H1 (cell line): ENCODE measurements around the gene MRC2. TPM values are rescaled to one million over a fixed set of nuclear protein-coding genes. Genes with fewer than 3 reads are reported as not detected.

Source experiments
- polyA plus RNA-seq, 7 experiments: library from polyadenylated mRNA; depleted of rRNA in 3 of 7; stranded (reverse) in 5 of 7; unstranded in 2 of 7; fragments of >200 nt in 5 of 7; fragments of 200-250 nt in 2 of 7; gene quantifications; 1 replicate in 5 of 7; 2 replicates in 1 of 7; 4 replicates in 1 of 7; pipeline versions ENCODE4 v1.2.1 to v1.2.3, GENCODE V29; 2011 to 2013; ENCODE audit warnings: missing spikeins in 2 of 7, mixed read lengths in 2 of 7
- small RNA-seq: library from polyadenylated mRNA; stranded (forward); fragments of <200 nt; extraction: miRNeasy Mini kit (QIAGEN cat#:217004); gene quantifications from one replicate; pipeline ENCODE3, GENCODE V24; 2013; ENCODE audit not compliant: insufficient read depth
- total RNA-seq: library from RNA; stranded (reverse); fragmentation: NEBNext Ultra II Directional; extraction: Animal tissue kit (Norgen Biotek cat#: 25700); gene quantifications from 2 replicates; pipeline ENCODE4 v1.2.1, GENCODE V29; 2021

Gene MRC2
- total and polyA plus RNA-seq, 2 of the 8 experiments (the other 6 are each of a cell fraction or from before 2014, with no cell fraction given), result 7.0 to 24.2 TPM

Small RNA genes within 50 kb of the gene (small RNA-seq; reads per million reads assigned to genes)
- not detected for gene RF00019
- gene RNU6-446P, result not detected

Other genes with a start within 250 kb of the MRC2 start
- not detected in 2 replicates for gene EFCAB3, start 247.1 kb upstream of the MRC2 start, total RNA-seq
- not detected in 2 replicates for gene EFCAB3, start 247.1 kb upstream of the MRC2 start, polyA plus RNA-seq (2011; rRNA removed)
- 40.5 and 45.1 TPM in 2 replicates for gene METTL2A, start 203.8 kb upstream of the MRC2 start, total RNA-seq
- 12.0 and 16.2 TPM in 2 replicates for gene METTL2A, start 203.8 kb upstream of the MRC2 start, polyA plus RNA-seq (2011; rRNA removed)
- 57.5 and 59.9 TPM in 2 replicates for gene TLK2, start 148.8 kb upstream of the MRC2 start, total RNA-seq
- 25.8 and 43.1 TPM in 2 replicates for gene TLK2, start 148.8 kb upstream of the MRC2 start, polyA plus RNA-seq (2011; rRNA removed)
- gene MARCHF10, start 180.6 kb downstream of the MRC2 start, total RNA-seq, result 0.48 and 1.1 TPM in 2 replicates
- 0.73 and 1.3 TPM in 2 replicates for gene MARCHF10, start 180.6 kb downstream of the MRC2 start, polyA plus RNA-seq (2011; rRNA removed)